Measurements from ENCODE around the gene UBXN10. TPM values are rescaled to one million over a fixed set of nuclear protein-coding genes. Genes with fewer than 3 reads are reported as not detected.
A peak's percentile ranks its signal among the peaks of the same experiment; 100 is the strongest.

The UBXN10 gene
- total RNA-seq, 1 donor from 2014 or later, result 0.49 TPM

GRCh38 chr1:20187103-20187812 is 1.4 kb downstream of the UBXN10 start:
- TF ChIP-seq, protein P1, sequence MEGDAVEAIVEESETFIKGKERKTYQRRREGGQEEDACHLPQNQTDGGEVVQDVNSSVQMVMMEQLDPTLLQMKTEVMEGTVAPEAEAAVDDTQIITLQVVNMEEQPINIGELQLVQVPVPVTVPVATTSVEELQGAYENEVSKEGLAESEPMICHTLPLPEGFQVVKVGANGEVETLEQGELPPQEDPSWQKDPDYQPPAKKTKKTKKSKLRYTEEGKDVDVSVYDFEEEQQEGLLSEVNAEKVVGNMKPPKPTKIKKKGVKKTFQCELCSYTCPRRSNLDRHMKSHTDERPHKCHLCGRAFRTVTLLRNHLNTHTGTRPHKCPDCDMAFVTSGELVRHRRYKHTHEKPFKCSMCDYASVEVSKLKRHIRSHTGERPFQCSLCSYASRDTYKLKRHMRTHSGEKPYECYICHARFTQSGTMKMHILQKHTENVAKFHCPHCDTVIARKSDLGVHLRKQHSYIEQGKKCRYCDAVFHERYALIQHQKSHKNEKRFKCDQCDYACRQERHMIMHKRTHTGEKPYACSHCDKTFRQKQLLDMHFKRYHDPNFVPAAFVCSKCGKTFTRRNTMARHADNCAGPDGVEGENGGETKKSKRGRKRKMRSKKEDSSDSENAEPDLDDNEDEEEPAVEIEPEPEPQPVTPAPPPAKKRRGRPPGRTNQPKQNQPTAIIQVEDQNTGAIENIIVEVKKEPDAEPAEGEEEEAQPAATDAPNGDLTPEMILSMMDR (IDR thresholded peaks at IDR 0.05; ENCODE audit: partially characterized antibody, unreplicated experiment), result no peak
- Mint-ChIP-seq H3K9me3 (ENCODE audit: unreplicated experiment) (peaks cover 2% of the 10 kb centered on the region), H3K4me1 (ENCODE audit: low read depth, unreplicated experiment) (peaks cover 6% of the 10 kb centered on the region), H3K4me3 (ENCODE audit: unreplicated experiment) (peak overlapping the region; percentile 36), H3K27me3 (ENCODE audit: unreplicated experiment) (peaks cover 8% of the 10 kb centered on the region), H3K27ac (ENCODE audit: unreplicated experiment) (no peak overlapping the region), H3K36me3 (ENCODE audit: unreplicated experiment) (no peaks in the 10 kb centered on the region)
- DNase-seq, result no peak

DNA sequence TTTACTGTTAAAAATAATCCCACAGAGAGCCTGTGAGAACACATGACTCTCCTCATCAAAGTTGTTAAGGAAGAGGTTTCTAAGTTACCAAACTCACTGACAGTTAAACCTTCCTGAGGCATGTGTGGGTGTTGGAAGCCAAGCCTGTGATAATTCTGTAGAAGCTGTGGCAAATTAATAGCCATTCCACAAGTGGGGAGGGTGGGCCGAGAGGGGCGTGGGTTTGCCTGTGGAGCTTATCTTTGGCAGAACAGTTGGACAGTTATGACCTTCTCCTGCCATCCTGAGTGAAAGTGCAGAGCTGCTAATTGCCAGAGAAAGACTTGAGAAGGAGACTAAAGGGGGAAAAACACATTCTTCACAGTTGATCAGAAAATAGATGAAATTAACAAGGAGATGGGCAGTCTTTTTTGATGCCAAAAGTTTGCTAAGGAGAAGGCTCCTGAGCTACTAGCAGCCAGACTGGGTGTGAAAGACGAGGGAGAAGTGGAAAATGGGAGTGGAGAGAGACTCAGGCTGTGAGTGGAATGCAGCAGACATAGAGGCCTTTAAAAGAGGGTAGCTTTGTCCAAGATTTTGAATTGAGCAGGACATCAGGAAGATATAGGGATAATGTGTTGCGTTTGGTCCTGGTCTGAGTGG is 2.0 kb downstream of the UBXN10 start:
- H3K27ac Mint-ChIP-seq (ENCODE audit: unreplicated experiment), result no peak overlapping the region
- peaks cover 6% of the 10 kb centered on the region for H3K4me1 Mint-ChIP-seq (ENCODE audit: low read depth, unreplicated experiment)
- no peaks in the 10 kb centered on the region for H3K36me3 Mint-ChIP-seq (ENCODE audit: unreplicated experiment)
- TF ChIP-seq, protein P1 (IDR thresholded peaks at IDR 0.05; ENCODE audit: partially characterized antibody, unreplicated experiment), result no peak
- no peak overlapping the region for H3K4me3 Mint-ChIP-seq (ENCODE audit: unreplicated experiment)
- peaks cover 2% of the 10 kb centered on the region for H3K9me3 Mint-ChIP-seq (ENCODE audit: unreplicated experiment)
- DNase-seq, result no peak
- peaks cover 11% of the 10 kb centered on the region for H3K27me3 Mint-ChIP-seq (ENCODE audit: unreplicated experiment)

- Mint-ChIP-seq H3K27me3 (ENCODE audit: unreplicated experiment) (peaks cover 11% of the 10 kb centered on the region), H3K27ac (ENCODE audit: unreplicated experiment) (no peak overlapping the region), H3K4me1 (ENCODE audit: low read depth, unreplicated experiment) (peaks cover 6% of the 10 kb centered on the region), H3K9me3 (ENCODE audit: unreplicated experiment) (peaks cover 2% of the 10 kb centered on the region), H3K36me3 (ENCODE audit: unreplicated experiment) (no peaks in the 10 kb centered on the region), H3K4me3 (ENCODE audit: unreplicated experiment) (no peak overlapping the region)
- TF ChIP-seq, protein P1 (IDR thresholded peaks at IDR 0.05; ENCODE audit: partially characterized antibody, unreplicated experiment), result no peak
- DNase-seq, result no peak
Observed at GRCh38 chr1:20188455-20188817, 2.5 kb downstream of the UBXN10 start.

GRCh38 chr1:20189664-20190063 is 3.8 kb downstream of the UBXN10 start:
- no peak for DNase-seq
- TF ChIP-seq, protein P1 (IDR thresholded peaks at IDR 0.05; ENCODE audit: partially characterized antibody, unreplicated experiment), result no peak
- H3K4me1 Mint-ChIP-seq (ENCODE audit: low read depth, unreplicated experiment), result peaks cover 7% of the 10 kb centered on the region
- peaks cover 2% of the 10 kb centered on the region for H3K9me3 Mint-ChIP-seq (ENCODE audit: unreplicated experiment)
- no peak overlapping the region for H3K4me3 Mint-ChIP-seq (ENCODE audit: unreplicated experiment)
- H3K27ac Mint-ChIP-seq (ENCODE audit: unreplicated experiment), result no peak overlapping the region
- H3K36me3 Mint-ChIP-seq (ENCODE audit: unreplicated experiment), result no peaks in the 10 kb centered on the region
- H3K27me3 Mint-ChIP-seq (ENCODE audit: unreplicated experiment), result peaks cover 11% of the 10 kb centered on the region
